Measurements from ENCODE around the gene CNTNAP2. TPM values are rescaled to one million over a fixed set of nuclear protein-coding genes. Genes with fewer than 3 reads are reported as not detected.
A peak's percentile ranks its signal among the peaks of the same experiment; 100 is the strongest.
"Not testable (repeated sequence)": the region's sequence is repeated elsewhere in the genome, so short reads cannot be mapped to it uniquely, and the experiment has no call there.

The CNTNAP2 gene
- total RNA-seq, 1 experiment from 2014 or later = 42.5 TPM

GRCh38 chr7:146185844-146186243 lies 69.2 kb downstream of the CNTNAP2 start:
- no peaks in the 10 kb centered on the region for H3K36me3 ChIP-seq (ENCODE audit: control insufficient read depth, insufficient read depth, low read length)
- BruUV-seq (replicated peaks) = no TSS peak
- ChIA-PET POLR2A (no interaction called here), CTCF (no interaction called here)
- H3K4me1 ChIP-seq = no peaks in the 10 kb centered on the region
- no peak overlapping the region for H3K4me3 ChIP-seq (ENCODE audit: low read depth, low read length)
- Mint-ChIP-seq H3K9me3 (ENCODE audit: unreplicated experiment) (peaks cover 2% of the 10 kb centered on the region), H3K4me1 (ENCODE audit: low read depth, unreplicated experiment) (no peaks in the 10 kb centered on the region), H3K27ac (ENCODE audit: unreplicated experiment) (no peak overlapping the region), H3K36me3 (ENCODE audit: insufficient read depth, unreplicated experiment) (no peaks in the 10 kb centered on the region), H3K27me3 (ENCODE audit: insufficient read depth, unreplicated experiment) (no peaks in the 10 kb centered on the region), H3K4me3 (ENCODE audit: unreplicated experiment) (no peak overlapping the region)
- H3K27me3 ChIP-seq (replicated peaks; ENCODE audit: control insufficient read depth, insufficient read depth, low read length) = no peaks in the 10 kb centered on the region
- intact Hi-C loops (cut with micrococcal nuclease; ENCODE audit: unreplicated experiment) = no loop called here
- H3K9me3 ChIP-seq = 0 out of 2 replicates have a peak, but pooled peaks cover 8% of the 10 kb centered on the region
- no peak for DNase-seq
- TF ChIP-seq, protein P1, sequence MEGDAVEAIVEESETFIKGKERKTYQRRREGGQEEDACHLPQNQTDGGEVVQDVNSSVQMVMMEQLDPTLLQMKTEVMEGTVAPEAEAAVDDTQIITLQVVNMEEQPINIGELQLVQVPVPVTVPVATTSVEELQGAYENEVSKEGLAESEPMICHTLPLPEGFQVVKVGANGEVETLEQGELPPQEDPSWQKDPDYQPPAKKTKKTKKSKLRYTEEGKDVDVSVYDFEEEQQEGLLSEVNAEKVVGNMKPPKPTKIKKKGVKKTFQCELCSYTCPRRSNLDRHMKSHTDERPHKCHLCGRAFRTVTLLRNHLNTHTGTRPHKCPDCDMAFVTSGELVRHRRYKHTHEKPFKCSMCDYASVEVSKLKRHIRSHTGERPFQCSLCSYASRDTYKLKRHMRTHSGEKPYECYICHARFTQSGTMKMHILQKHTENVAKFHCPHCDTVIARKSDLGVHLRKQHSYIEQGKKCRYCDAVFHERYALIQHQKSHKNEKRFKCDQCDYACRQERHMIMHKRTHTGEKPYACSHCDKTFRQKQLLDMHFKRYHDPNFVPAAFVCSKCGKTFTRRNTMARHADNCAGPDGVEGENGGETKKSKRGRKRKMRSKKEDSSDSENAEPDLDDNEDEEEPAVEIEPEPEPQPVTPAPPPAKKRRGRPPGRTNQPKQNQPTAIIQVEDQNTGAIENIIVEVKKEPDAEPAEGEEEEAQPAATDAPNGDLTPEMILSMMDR (IDR thresholded peaks at IDR 0.05; ENCODE audit: insufficient read depth in 1 of 2, low read depth in 1 of 2, low read length in 1 of 2, severe bottlenecking in 1 of 2, unreplicated experiment in 1 of 2) = no peak

- intact Hi-C loops (cut with micrococcal nuclease; ENCODE audit: unreplicated experiment); H3K36me3 Mint-ChIP-seq (ENCODE audit: insufficient read depth, unreplicated experiment); H3K36me3 ChIP-seq (ENCODE audit: control insufficient read depth, insufficient read depth, low read length); BruUV-seq (replicated peaks); H3K27ac Mint-ChIP-seq (ENCODE audit: unreplicated experiment); H3K4me3 ChIP-seq (ENCODE audit: low read depth, low read length); H3K4me1 Mint-ChIP-seq (ENCODE audit: low read depth, unreplicated experiment); H3K9me3 Mint-ChIP-seq (ENCODE audit: unreplicated experiment); H3K27me3 ChIP-seq (replicated peaks; ENCODE audit: control insufficient read depth, insufficient read depth, low read length); H3K27me3 Mint-ChIP-seq (ENCODE audit: insufficient read depth, unreplicated experiment); CTCF ChIA-PET; POLR2A ChIA-PET; H3K4me3 Mint-ChIP-seq (ENCODE audit: unreplicated experiment); H3K4me1 ChIP-seq: not testable (repeated sequence)
- DNase-seq = peak in 1 of 2 experiments; percentile 5
- 0 out of 2 replicates have a peak, but pooled peaks cover 12% of the 10 kb centered on the region for H3K9me3 ChIP-seq
These were observed 74.8 kb downstream of the CNTNAP2 start for GRCh38 chr7:146191428-146191827.

GRCh38 chr7:146201945-146202344 lies 85.3 kb downstream of the CNTNAP2 start:
- TF ChIP-seq, protein P1 (IDR thresholded peaks at IDR 0.05; ENCODE audit: insufficient read depth in 1 of 2, low read depth in 1 of 2, low read length in 1 of 2, severe bottlenecking in 1 of 2, unreplicated experiment in 1 of 2) = no peak
- DNase-seq = no peak
- Mint-ChIP-seq H3K4me3 (ENCODE audit: unreplicated experiment) (no peak overlapping the region), H3K27ac (ENCODE audit: unreplicated experiment) (no peak overlapping the region), H3K36me3 (ENCODE audit: insufficient read depth, unreplicated experiment) (no peaks in the 10 kb centered on the region), H3K27me3 (ENCODE audit: insufficient read depth, unreplicated experiment) (no peaks in the 10 kb centered on the region), H3K9me3 (ENCODE audit: unreplicated experiment) (no peaks in the 10 kb centered on the region), H3K4me1 (ENCODE audit: low read depth, unreplicated experiment) (no peaks in the 10 kb centered on the region)
- intact Hi-C loops (cut with micrococcal nuclease; ENCODE audit: unreplicated experiment) = no loop called here
- no peaks in the 10 kb centered on the region for H3K27me3 ChIP-seq (replicated peaks; ENCODE audit: control insufficient read depth, insufficient read depth, low read length)
- no TSS peak for BruUV-seq (replicated peaks)
- ChIA-PET CTCF (no interaction called here), POLR2A (no interaction called here)
- H3K4me3 ChIP-seq (ENCODE audit: low read depth, low read length) = no peak overlapping the region
- H3K9me3 ChIP-seq = no peaks in the 10 kb centered on the region; the same call in 1 of the 2 replicates
- H3K36me3 ChIP-seq (ENCODE audit: control insufficient read depth, insufficient read depth, low read length) = no peaks in the 10 kb centered on the region
- no peaks in the 10 kb centered on the region for H3K4me1 ChIP-seq

- Histone ChIP-seq H3K27me3 (replicated peaks; ENCODE audit: control insufficient read depth, insufficient read depth, low read length) (no peaks in the 10 kb centered on the region), H3K4me3 (ENCODE audit: low read depth, low read length) (no peak overlapping the region), H3K9me3 (no peaks in the 10 kb centered on the region), H3K36me3 (ENCODE audit: control insufficient read depth, insufficient read depth, low read length) (no peaks in the 10 kb centered on the region), H3K4me1 (no peaks in the 10 kb centered on the region)
- no peaks in the 10 kb centered on the region for H3K9me3 Mint-ChIP-seq (ENCODE audit: unreplicated experiment)
- TF ChIP-seq, protein P1 (IDR thresholded peaks at IDR 0.05; ENCODE audit: insufficient read depth in 1 of 2, low read depth in 1 of 2, low read length in 1 of 2, severe bottlenecking in 1 of 2, unreplicated experiment in 1 of 2) = no peak
- CTCF ChIA-PET = no interaction called here
- intact Hi-C loops (cut with micrococcal nuclease; ENCODE audit: unreplicated experiment) = no loop called here
- H3K27me3 Mint-ChIP-seq (ENCODE audit: insufficient read depth, unreplicated experiment) = no peaks in the 10 kb centered on the region
- H3K4me1 Mint-ChIP-seq (ENCODE audit: low read depth, unreplicated experiment) = no peaks in the 10 kb centered on the region
- H3K27ac Mint-ChIP-seq (ENCODE audit: unreplicated experiment) = no peak overlapping the region
- BruUV-seq (replicated peaks) = no TSS peak
- H3K4me3 Mint-ChIP-seq (ENCODE audit: unreplicated experiment) = no peak overlapping the region
- DNase-seq = no peak
- no peaks in the 10 kb centered on the region for H3K36me3 Mint-ChIP-seq (ENCODE audit: insufficient read depth, unreplicated experiment)
- POLR2A ChIA-PET = no interaction called here
These were observed 89.7 kb downstream of the CNTNAP2 start for GRCh38 chr7:146206270-146206669.

Data from Caco-2 (cell line).